Activated CD4-positive, alpha-beta T cell treated with anti-CD3 and anti-CD28 coated beads for 48 hours (primary cell): Measurements from ENCODE around the gene PGF.

Experiments used
- DNase-seq: peaks from one replicate; pipeline ENCODE4 v3.0.0-alpha.2; 2020

The PGF gene

GRCh38 chr14:74892745-74893144, 62.7 kb downstream of the PGF start:
- no peak for DNase-seq

- DNase-seq = no peak
Observed at GRCh38 chr14:74891870-74892269, 63.5 kb downstream of the PGF start.
